Peyer's patch (tissue), 4 donors: ENCODE data around the gene THBD. TPM values are rescaled to one million over a fixed set of nuclear protein-coding genes. Genes with fewer than 3 reads are reported as not detected.

Experiments
- DNase-seq, 3 donors: peaks; one replicate each; pipeline ENCODE4 v3.0.0-alpha.2; 2017 to 2019
- H3K27ac ChIP-seq, 4 donors: fragments of 200-600 bp; sonication (generic); one replicate each; pipeline ENCODE4 v1.5.1; 2016 to 2019
- H3K27me3 ChIP-seq, 2 donors: fragments of 200-600 bp; sonication (generic); one replicate each; pipeline ENCODE4 v1.5.1; 2019
- H3K36me3 ChIP-seq, 3 donors: fragments of 200-600 bp; sonication (generic); one replicate each; pipeline ENCODE4 v1.5.1; 2016 to 2019
- H3K4me1 ChIP-seq, 4 donors: fragments of 200-600 bp; sonication (generic); one replicate each; pipeline ENCODE4 v1.5.1; 2016 to 2019
- H3K4me3 ChIP-seq, 4 donors: fragments of 200-600 bp; sonication (generic); 1 replicate in 3 of 4; 2 replicates in 1 of 4; pipeline ENCODE4 v1.5.1; 2016 to 2019; ENCODE audit warnings: mild to moderate bottlenecking in 1 of 4
- H3K9me3 ChIP-seq, 4 donors: fragments of 200-600 bp; sonication (generic); one replicate each; pipeline ENCODE4 v1.5.1; 2016 to 2019; ENCODE audit warnings: mild to moderate bottlenecking in 1 of 4
- POLR2A ChIP-seq, 2 donors: fragments of 450-650 bp; IDR thresholded peaks; one replicate each; pipeline ENCODE4 v1.5.1; 2017; ENCODE audit warnings: antibody characterized with exemption in 2 of 2, mild to moderate bottlenecking in 2 of 2, moderate library complexity in 2 of 2
- total RNA-seq, 4 donors: library from RNA; depleted of rRNA; stranded (reverse); fragments of >200 nt; gene quantifications; one replicate each; pipeline ENCODE4 v1.1.0, GENCODE V29; 2016
- TF ChIP-seq, protein P1 (sequence below), 6 experiments: fragments of 450-650 bp in 4 of 6; fragments of 200-600 bp in 2 of 6; sonication (generic) in 1 of 6; IDR thresholded peaks; one replicate each; pipeline ENCODE4 v1.5.1; 2017 to 2019; ENCODE audit warnings: antibody characterized with exemption in 6 of 6, mild to moderate bottlenecking in 3 of 6, moderate library complexity in 1 of 6

THBD gene
- total RNA-seq, 4 donors from 2014 or later = 7.9 to 31.4 (median 12.9) TPM

- TF ChIP-seq, protein P1, sequence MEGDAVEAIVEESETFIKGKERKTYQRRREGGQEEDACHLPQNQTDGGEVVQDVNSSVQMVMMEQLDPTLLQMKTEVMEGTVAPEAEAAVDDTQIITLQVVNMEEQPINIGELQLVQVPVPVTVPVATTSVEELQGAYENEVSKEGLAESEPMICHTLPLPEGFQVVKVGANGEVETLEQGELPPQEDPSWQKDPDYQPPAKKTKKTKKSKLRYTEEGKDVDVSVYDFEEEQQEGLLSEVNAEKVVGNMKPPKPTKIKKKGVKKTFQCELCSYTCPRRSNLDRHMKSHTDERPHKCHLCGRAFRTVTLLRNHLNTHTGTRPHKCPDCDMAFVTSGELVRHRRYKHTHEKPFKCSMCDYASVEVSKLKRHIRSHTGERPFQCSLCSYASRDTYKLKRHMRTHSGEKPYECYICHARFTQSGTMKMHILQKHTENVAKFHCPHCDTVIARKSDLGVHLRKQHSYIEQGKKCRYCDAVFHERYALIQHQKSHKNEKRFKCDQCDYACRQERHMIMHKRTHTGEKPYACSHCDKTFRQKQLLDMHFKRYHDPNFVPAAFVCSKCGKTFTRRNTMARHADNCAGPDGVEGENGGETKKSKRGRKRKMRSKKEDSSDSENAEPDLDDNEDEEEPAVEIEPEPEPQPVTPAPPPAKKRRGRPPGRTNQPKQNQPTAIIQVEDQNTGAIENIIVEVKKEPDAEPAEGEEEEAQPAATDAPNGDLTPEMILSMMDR (IDR thresholded peaks at IDR 0.05) = no peak
- TF ChIP-seq POLR2A (IDR thresholded peaks at IDR 0.05) = no peak
- H3K27me3 ChIP-seq = no peaks in the 10 kb centered on the region
- H3K4me1 ChIP-seq = no peaks in the 10 kb centered on the region
- H3K9me3 ChIP-seq = no peaks in the 10 kb centered on the region
- no peak for DNase-seq
- no peak overlapping the region for H3K27ac ChIP-seq
- H3K4me3 ChIP-seq = no peak overlapping the region
- H3K36me3 ChIP-seq = no peaks in the 10 kb centered on the region
These were observed 29.5 kb upstream of the THBD start for GRCh38 chr20:23079016-23079351.

GRCh38 chr20:23078351-23079015, 29.0 kb upstream of the THBD start:
- Histone ChIP-seq H3K36me3 (no peaks in the 10 kb centered on the region), H3K27ac (no peak overlapping the region), H3K9me3 (no peaks in the 10 kb centered on the region), H3K4me3 (no peak overlapping the region), H3K27me3 (no peaks in the 10 kb centered on the region), H3K4me1 (no peaks in the 10 kb centered on the region)
- no peak for DNase-seq
- TF ChIP-seq, protein P1 (IDR thresholded peaks at IDR 0.05) = no peak
- TF ChIP-seq POLR2A (IDR thresholded peaks at IDR 0.05) = no peak

DNA sequence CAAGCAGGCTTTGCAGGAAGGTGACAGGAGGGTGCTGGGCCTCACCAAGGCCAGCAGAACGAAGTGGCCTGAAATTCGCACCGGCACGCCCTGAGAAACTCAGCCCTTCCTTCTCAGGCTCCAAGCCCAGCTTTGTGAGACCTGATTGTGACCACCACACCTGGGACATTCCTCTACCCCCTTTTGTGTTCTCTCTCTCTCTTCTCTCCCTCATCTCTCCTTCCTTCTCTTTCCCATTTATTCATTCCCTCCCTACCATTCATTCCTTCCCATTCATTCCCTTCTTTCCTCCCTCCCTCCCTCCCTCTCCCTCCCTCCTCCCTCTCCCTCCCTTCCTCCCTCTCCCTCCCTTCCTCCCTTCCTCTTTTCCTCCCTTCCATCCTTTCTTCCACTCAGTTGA, 27.8 kb upstream of the THBD start:
- Histone ChIP-seq H3K36me3 (no peaks in the 10 kb centered on the region), H3K27ac (no peak overlapping the region), H3K4me1 (no peaks in the 10 kb centered on the region), H3K4me3 (no peak overlapping the region), H3K9me3 (no peaks in the 10 kb centered on the region), H3K27me3 (no peaks in the 10 kb centered on the region)
- TF ChIP-seq, protein P1 (IDR thresholded peaks at IDR 0.05) = no peak
- no peak for TF ChIP-seq POLR2A (IDR thresholded peaks at IDR 0.05)
- DNase-seq = no peak

GRCh38 chr20:23074052-23074451, 24.6 kb upstream of the THBD start:
- no peaks in the 10 kb centered on the region for H3K9me3 ChIP-seq
- TF ChIP-seq, protein P1 (IDR thresholded peaks at IDR 0.05) = no peak
- TF ChIP-seq POLR2A (IDR thresholded peaks at IDR 0.05) = no peak
- no peak overlapping the region for H3K4me3 ChIP-seq
- no peak for DNase-seq
- H3K27ac ChIP-seq = no peak overlapping the region
- H3K27me3 ChIP-seq = no peaks in the 10 kb centered on the region
- H3K36me3 ChIP-seq = no peaks in the 10 kb centered on the region
- H3K4me1 ChIP-seq = no peaks in the 10 kb centered on the region

DNA sequence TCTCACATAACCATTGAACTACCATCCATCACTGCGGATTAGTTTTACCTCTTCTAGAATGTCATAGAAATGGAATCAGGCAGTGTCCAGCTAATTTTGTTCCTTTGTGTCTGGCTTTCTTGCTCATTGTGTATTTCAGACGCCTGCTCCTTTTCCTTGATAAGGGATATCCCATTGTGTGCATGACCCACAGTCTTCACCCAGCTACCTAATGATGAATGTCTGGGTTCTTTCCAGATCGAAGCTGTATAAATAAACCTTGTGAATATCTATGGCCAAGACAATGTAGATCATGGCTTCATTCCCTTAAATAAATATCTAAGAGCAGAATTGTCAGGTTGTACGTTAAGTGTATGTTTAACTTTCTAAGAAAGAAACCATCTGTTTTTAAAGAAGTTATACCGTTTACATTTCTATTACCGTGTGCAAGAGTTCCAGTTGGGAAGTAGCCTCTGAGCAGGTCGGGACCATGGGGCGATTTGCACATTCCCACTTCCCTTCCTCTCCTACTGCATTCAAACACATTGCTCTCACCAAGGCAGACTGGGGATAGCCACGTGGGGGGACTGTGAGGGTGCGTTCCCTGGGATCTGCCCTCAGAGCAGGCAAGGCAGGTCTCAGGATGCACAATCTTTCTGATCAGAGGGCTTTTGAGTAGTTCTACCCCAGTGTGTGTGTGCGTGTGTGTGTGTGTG, 23.6 kb upstream of the THBD start:
- H3K36me3 ChIP-seq = no peaks in the 10 kb centered on the region
- TF ChIP-seq POLR2A (IDR thresholded peaks at IDR 0.05) = no peak
- TF ChIP-seq, protein P1 (IDR thresholded peaks at IDR 0.05) = no peak
- no peak overlapping the region for H3K27ac ChIP-seq
- no peaks in the 10 kb centered on the region for H3K27me3 ChIP-seq
- H3K9me3 ChIP-seq = no peaks in the 10 kb centered on the region
- no peak overlapping the region for H3K4me3 ChIP-seq
- no peak for DNase-seq
- no peaks in the 10 kb centered on the region for H3K4me1 ChIP-seq
